NCI-H1048 (cell line): Measurements from ENCODE around the gene ROBO1.

Source experiments
- DNase-seq: peaks from one replicate; lab custom pipeline; 2025; lab: John Stamatoyannopoulos, UW

Gene ROBO1

GRCh38 chr3:78976200-78976599, 791.6 kb downstream of the ROBO1 start:
- DNase-seq, result no peak

GRCh38 chr3:78974181-78974790, 793.5 kb downstream of the ROBO1 start:
- DNase-seq, result no peak

GRCh38 chr3:78972617-78973301, 795.0 kb downstream of the ROBO1 start:
- DNase-seq, result no peak

GRCh38 chr3:78970656-78971055, 797.1 kb downstream of the ROBO1 start:
- no peak for DNase-seq

GRCh38 chr3:78969483-78969882, 798.3 kb downstream of the ROBO1 start:
- DNase-seq, result no peak

- no peak for DNase-seq
Observed at GRCh38 chr3:78967061-78967460, 800.7 kb downstream of the ROBO1 start.

GRCh38 chr3:78963771-78964170, 804.0 kb downstream of the ROBO1 start:
- no peak for DNase-seq

- DNase-seq, result no peak
Observed at GRCh38 chr3:78957456-78957855, 810.3 kb downstream of the ROBO1 start.

- no peak for DNase-seq
Observed at GRCh38 chr3:78951342-78951945, 816.4 kb downstream of the ROBO1 start.

GRCh38 chr3:78941587-78941986, 826.2 kb downstream of the ROBO1 start:
- no peak for DNase-seq

- DNase-seq, result no peak
Observed at GRCh38 chr3:78940626-78941025, 827.2 kb downstream of the ROBO1 start.

GRCh38 chr3:78940128-78940527, 827.7 kb downstream of the ROBO1 start:
- DNase-seq, result no peak

- no peak for DNase-seq
Observed at GRCh38 chr3:78937475-78937874, 830.3 kb downstream of the ROBO1 start.

GRCh38 chr3:78927759-78928158, 840.0 kb downstream of the ROBO1 start:
- DNase-seq, result no peak

GRCh38 chr3:78926523-78926922, 841.3 kb downstream of the ROBO1 start:
- no peak for DNase-seq

GRCh38 chr3:78924711-78925110, 843.1 kb downstream of the ROBO1 start:
- DNase-seq, result no peak

- no peak for DNase-seq
Observed at GRCh38 chr3:78919021-78919755, 848.6 kb downstream of the ROBO1 start.

GRCh38 chr3:78918361-78919020, 849.3 kb downstream of the ROBO1 start:
- DNase-seq, result no peak

GRCh38 chr3:78917536-78917935, 850.3 kb downstream of the ROBO1 start:
- DNase-seq, result no peak

- DNase-seq, result no peak
Observed at GRCh38 chr3:78913711-78914110, 854.1 kb downstream of the ROBO1 start.

- DNase-seq, result no peak
Observed at GRCh38 chr3:78912687-78913086, 855.1 kb downstream of the ROBO1 start.

- DNase-seq, result no peak
Observed at GRCh38 chr3:78912259-78912658, 855.5 kb downstream of the ROBO1 start.
